ENCODE results near the gene SPAG7.
A peak's percentile ranks its signal among the peaks of the same experiment; 100 is the strongest.
"Not testable (repeated sequence)": the region's sequence is repeated elsewhere in the genome, so short reads cannot be mapped to it uniquely, and the experiment has no call there.

SPAG7 gene

DNA sequence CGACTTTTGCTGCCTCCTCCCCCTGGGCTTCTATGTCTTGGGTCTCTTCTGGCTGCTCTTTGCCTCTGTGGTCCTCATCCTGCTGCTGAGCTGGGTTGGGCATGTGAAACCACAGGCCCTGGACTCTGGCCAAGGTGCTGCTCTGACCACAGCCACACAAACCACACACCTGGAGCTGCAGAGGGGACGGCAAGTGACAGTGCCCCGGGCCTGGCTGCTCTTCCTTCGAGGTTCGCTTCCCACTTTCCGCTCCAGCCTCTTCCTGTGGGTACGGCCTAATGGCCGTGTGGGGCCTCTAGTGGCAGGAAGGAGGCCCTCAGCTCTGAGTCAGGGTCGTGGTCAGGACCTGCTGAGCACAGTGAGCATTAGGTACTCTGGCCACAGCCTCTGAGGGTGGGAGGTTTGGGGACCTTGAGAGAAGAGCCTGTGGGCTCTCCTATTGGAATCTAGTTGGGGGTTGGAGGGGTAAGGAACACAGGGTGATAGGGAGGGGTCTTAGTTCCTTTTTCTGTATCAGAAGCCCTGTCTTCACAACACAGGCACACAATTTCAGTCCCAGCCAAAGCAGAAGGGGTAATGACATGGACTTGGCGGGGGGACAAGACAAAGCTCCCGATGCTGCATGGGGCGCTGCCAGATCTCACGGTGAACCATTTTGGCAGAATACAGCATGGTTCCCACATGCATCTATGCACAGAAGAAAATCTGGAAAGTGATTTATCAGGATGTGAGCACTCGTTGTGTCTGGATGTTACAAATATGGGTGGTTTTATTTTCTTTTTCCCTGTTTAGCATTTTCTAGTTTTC lies 33.2 kb downstream of the SPAG7 start:
- FAIRE-seq, result peak; percentile 82
- DNase-seq (ENCODE audit: insufficient read length), result no peak
- peak; percentile 55; the same call in 1 of the 2 replicates for TF ChIP-seq POLR2AphosphoS5 (IDR thresholded peaks at IDR 0.05; ENCODE audit: low read depth, low read length)
- TF ChIP-seq POLR2A (IDR thresholded peaks at IDR 0.05; ENCODE audit: low read depth, low read length), result no peak; the same call in 1 of the 2 replicates

- TF ChIP-seq POLR2AphosphoS5 (IDR thresholded peaks at IDR 0.05; ENCODE audit: low read depth, low read length) (no peak), POLR2A (IDR thresholded peaks at IDR 0.05; ENCODE audit: low read depth, low read length) (no peak), TAF1 (IDR thresholded peaks at IDR 0.05; ENCODE audit: borderline replicate concordance, low read depth, low read length) (no peak)
- FAIRE-seq, result no peak
These were observed 34.0 kb downstream of the SPAG7 start for GRCh38 chr17:4933646-4934045.

DNA sequence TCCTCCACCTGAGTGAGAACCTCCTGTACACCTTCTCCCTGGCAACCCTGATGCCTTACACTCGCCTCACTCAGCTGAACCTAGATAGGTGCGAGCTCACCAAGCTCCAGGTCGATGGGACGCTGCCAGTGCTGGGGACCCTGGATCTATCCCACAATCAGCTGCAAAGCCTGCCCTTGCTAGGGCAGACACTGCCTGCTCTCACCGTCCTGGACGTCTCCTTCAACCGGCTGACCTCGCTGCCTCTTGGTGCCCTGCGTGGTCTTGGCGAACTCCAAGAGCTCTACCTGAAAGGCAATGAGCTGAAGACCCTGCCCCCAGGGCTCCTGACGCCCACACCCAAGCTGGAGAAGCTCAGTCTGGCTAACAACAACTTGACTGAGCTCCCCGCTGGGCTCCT lies 34.9 kb downstream of the SPAG7 start:
- DNase-seq (ENCODE audit: insufficient read length) (no peak), FAIRE-seq (peak; percentile 62)
- TF ChIP-seq POLR2AphosphoS5 (IDR thresholded peaks at IDR 0.05; ENCODE audit: low read depth, low read length) (no peak), TAF1 (IDR thresholded peaks at IDR 0.05; ENCODE audit: borderline replicate concordance, low read depth, low read length) (no peak), POLR2A (IDR thresholded peaks at IDR 0.05; ENCODE audit: low read depth, low read length) (no peak)

More at GRCh38 chr17:4933646-4934045, 34.0 kb downstream of the SPAG7 start:
- no peak for DNase-seq (ENCODE audit: insufficient read length)

- DNase-seq (ENCODE audit: insufficient read length), result no peak
- FAIRE-seq, result peak; percentile 82
- no peak for TF ChIP-seq TAF1 (IDR thresholded peaks at IDR 0.05; ENCODE audit: borderline replicate concordance, low read depth, low read length)
- TF ChIP-seq POLR2A (IDR thresholded peaks at IDR 0.05; ENCODE audit: low read depth, low read length), result no peak
- no peak for TF ChIP-seq POLR2AphosphoS5 (IDR thresholded peaks at IDR 0.05; ENCODE audit: low read depth, low read length)
These were observed 35.7 kb downstream of the SPAG7 start, which contains the start of gene GP1BA for GRCh38 chr17:4931963-4932362. Gene GP1BA, plus strand, starts transcription at chr17:4932277. Its CDS starts 328 bp downstream, at chr17:4932605.

- TF ChIP-seq POLR2AphosphoS5 (IDR thresholded peaks at IDR 0.05; ENCODE audit: low read depth, low read length), result no peak
- no peak for TF ChIP-seq TAF1 (IDR thresholded peaks at IDR 0.05; ENCODE audit: borderline replicate concordance, low read depth, low read length)
- TF ChIP-seq POLR2A (IDR thresholded peaks at IDR 0.05; ENCODE audit: low read depth, low read length), result no peak
- no peak for DNase-seq (ENCODE audit: insufficient read length)
- FAIRE-seq, result no peak
These were observed 38.7 kb downstream of the SPAG7 start for GRCh38 chr17:4928881-4929280.

DNA sequence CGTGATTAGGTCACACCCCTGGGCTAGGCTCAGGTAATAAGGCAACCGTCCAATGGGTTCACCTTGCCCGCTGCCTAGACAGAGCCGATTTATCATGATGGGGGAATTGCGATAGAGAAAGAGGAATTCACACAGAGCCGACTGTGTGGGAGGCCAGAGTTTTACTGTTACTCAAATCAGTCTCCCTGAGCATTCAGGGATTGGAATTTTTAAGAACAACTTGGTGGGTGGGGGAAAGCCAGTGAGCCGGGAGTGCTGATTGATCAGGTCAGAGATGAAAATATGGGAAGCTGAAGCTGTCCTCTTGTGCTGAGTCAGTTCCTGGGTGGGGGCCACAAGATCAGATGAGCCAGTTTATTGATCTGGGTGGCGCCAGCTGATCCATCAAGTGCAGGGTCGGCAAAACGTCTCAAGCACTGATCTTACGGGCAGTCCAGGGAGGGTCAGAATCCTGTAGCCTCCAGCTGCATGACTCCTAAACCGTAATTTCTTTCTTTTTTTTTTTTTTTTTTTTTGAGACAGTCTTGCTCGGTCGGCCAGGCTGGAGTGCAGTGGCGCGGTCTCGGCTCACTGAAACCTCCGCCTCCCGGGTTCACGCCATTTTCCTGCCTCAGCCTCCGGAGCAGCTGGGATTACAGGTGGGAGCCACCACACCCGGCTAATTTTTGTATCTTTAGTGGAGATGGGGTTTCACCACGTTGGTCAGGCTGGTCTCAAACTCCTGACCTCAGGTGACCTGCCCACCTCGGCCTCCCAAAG lies 40.9 kb downstream of the SPAG7 start:
- FAIRE-seq, result peak; percentile 33
- DNase-seq (ENCODE audit: insufficient read length), result not testable (repeated sequence)

DNA sequence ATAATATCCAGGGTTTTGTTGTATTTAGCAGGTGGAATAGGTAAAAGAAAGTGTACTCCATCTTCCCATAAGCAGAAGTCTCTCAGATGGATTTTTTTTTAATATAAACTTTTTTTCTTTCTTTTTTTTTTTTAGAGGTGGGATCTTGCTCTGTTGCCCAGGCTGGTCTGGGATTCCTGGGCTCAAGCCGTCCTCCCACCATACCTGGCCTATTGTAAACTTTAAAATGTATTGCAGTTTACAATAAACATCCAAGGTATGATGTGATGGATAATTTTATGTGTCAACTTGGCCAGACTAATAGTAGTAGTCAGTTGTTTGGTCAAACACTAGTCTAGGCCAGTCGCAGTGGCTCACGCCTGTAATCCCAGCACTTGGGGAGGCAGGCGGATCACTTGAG lies 46.3 kb downstream of the SPAG7 start:
- DNase-seq (ENCODE audit: insufficient read length), result no peak
- TF ChIP-seq POLR2A (IDR thresholded peaks at IDR 0.05; ENCODE audit: low read depth, low read length) (no peak), TAF1 (IDR thresholded peaks at IDR 0.05; ENCODE audit: borderline replicate concordance, low read depth, low read length) (no peak), POLR2AphosphoS5 (IDR thresholded peaks at IDR 0.05; ENCODE audit: low read depth, low read length) (no peak)
- no peak for FAIRE-seq

- TF ChIP-seq TAF1 (IDR thresholded peaks at IDR 0.05; ENCODE audit: borderline replicate concordance, low read depth, low read length), result no peak
- TF ChIP-seq POLR2A (IDR thresholded peaks at IDR 0.05; ENCODE audit: low read depth, low read length), result no peak
- TF ChIP-seq POLR2AphosphoS5 (IDR thresholded peaks at IDR 0.05; ENCODE audit: low read depth, low read length), result no peak
- FAIRE-seq (no peak), DNase-seq (ENCODE audit: insufficient read length) (no peak)
These were observed 47.1 kb downstream of the SPAG7 start for GRCh38 chr17:4920351-4921048.

DNA sequence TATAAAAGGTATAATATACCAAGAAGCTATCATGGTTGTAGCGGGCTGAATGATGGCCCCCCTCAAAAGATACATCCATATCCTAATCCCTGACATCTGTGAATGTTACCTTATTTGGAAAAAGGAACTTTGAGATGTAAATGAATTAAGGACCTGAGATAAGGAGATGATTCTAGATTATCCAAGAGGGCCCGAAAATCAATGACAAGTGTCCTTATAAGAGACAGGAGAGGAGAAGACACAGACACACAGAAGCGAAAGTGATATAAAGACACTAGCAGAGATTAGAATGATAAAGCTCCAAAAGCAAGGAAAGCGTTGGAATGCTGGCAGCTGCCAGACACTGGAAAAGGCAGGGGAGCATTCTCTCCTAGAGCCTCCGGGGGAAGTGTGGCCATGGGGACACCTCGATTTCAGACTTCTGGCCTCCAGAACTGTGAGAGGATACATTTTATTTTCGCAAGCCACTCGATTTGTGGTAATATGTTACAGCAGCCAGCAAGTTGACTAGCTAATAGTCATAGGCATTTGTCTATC lies 48.0 kb downstream of the SPAG7 start:
- no peak for FAIRE-seq
- TF ChIP-seq POLR2AphosphoS5 (IDR thresholded peaks at IDR 0.05; ENCODE audit: low read depth, low read length) (no peak), TAF1 (IDR thresholded peaks at IDR 0.05; ENCODE audit: borderline replicate concordance, low read depth, low read length) (no peak), POLR2A (IDR thresholded peaks at IDR 0.05; ENCODE audit: low read depth, low read length) (no peak)
- DNase-seq (ENCODE audit: insufficient read length), result no peak

- DNase-seq (ENCODE audit: insufficient read length); FAIRE-seq: not testable (repeated sequence)
These were observed 53.1 kb downstream of the SPAG7 start for GRCh38 chr17:4914551-4914950.

DNA sequence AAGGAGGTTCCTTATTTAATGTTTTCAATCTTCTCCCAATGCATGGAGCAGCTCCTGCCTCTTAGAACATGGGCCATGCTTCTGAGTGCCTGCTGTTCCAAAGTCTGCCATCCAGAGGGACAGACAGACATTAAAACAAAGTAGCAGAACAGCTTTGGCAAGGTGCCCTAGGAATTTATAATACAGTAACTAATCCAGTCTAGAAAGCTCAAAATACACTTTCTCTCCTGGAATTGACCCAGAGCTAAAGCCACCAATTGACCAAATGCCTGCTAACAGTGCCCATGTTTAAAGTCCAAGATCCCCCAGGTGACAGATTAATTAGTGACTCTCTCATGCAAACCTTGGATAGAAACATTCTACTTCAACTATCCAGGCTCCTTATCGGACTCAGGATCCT lies 53.6 kb downstream of the SPAG7 start:
- FAIRE-seq (no peak), DNase-seq (ENCODE audit: insufficient read length) (no peak)
- TF ChIP-seq POLR2AphosphoS5 (IDR thresholded peaks at IDR 0.05; ENCODE audit: low read depth, low read length) (no peak), POLR2A (IDR thresholded peaks at IDR 0.05; ENCODE audit: low read depth, low read length) (no peak), TAF1 (IDR thresholded peaks at IDR 0.05; ENCODE audit: borderline replicate concordance, low read depth, low read length) (no peak)

Data from GM12892 (cell line).